Natural killer cell (primary cell): ENCODE measurements around the gene TTC39C. TPM values are rescaled to one million over a fixed set of nuclear protein-coding genes. Genes with fewer than 3 reads are reported as not detected.

Experiments used
- ATAC-seq, 3 donors: fragments of 150-1000 bp in 2 of 3; fragments of 200-7000 bp in 1 of 3; cut with Tn5 transposase; 1 replicate in 1 of 3; 2 replicates in 2 of 3; pipeline ENCODE4 v1.10.0; 2021; ENCODE audit warnings: mild to moderate bottlenecking in 2 of 3, moderate library complexity in 2 of 3
- DNase-seq, 2 donors: peaks; one replicate each; pipeline versions ENCODE4 v3.0.0 to v3.0.0-alpha.2; 2013 to 2021; ENCODE audit warnings: mixed read lengths in 1 of 2
- H3K27ac ChIP-seq: one replicate; pipeline ENCODE4 v1.5.1; 2013; ENCODE audit warnings: mild to moderate bottlenecking, low read length
- H3K27me3 ChIP-seq: one replicate; pipeline ENCODE4 v1.6.1; 2013; ENCODE audit warnings: low read length; ENCODE audit not compliant: control insufficient read depth, insufficient read depth
- H3K36me3 ChIP-seq: one replicate; pipeline ENCODE4 v1.6.1; 2013; ENCODE audit warnings: low read length; ENCODE audit not compliant: control insufficient read depth, insufficient read depth
- H3K4me1 ChIP-seq: one replicate; pipeline ENCODE4 v1.6.1; 2013; ENCODE audit warnings: low read length; ENCODE audit not compliant: control insufficient read depth, insufficient read depth
- H3K4me3 ChIP-seq: one replicate; pipeline ENCODE4 v1.5.1; 2013; ENCODE audit warnings: low read length
- H3K9me3 ChIP-seq: one replicate; pipeline ENCODE4 v1.6.1; 2013; ENCODE audit warnings: low read length; ENCODE audit not compliant: control insufficient read depth, insufficient read depth
- H3K27ac Mint-ChIP-seq, 2 donors: one replicate each; pipeline ENCODE4 v1.8.0; 2022; ENCODE audit warnings: mild to moderate bottlenecking in 2 of 2, mixed read lengths in 2 of 2, moderate library complexity in 1 of 2
- H3K27me3 Mint-ChIP-seq, 2 donors: one replicate each; pipeline ENCODE4 v1.8.0; 2022; ENCODE audit warnings: low read depth in 2 of 2, mixed read lengths in 2 of 2
- H3K36me3 Mint-ChIP-seq: one replicate; pipeline ENCODE4 v1.8.0; 2022; ENCODE audit warnings: mixed read lengths
- H3K4me1 Mint-ChIP-seq, 2 donors: one replicate each; pipeline ENCODE4 v1.8.0; 2022; ENCODE audit warnings: mixed read lengths in 2 of 2
- H3K4me3 Mint-ChIP-seq: one replicate; pipeline ENCODE4 v1.8.0; 2022; ENCODE audit warnings: mild to moderate bottlenecking, moderate library complexity, mixed read lengths
- H3K9me3 Mint-ChIP-seq, 2 donors: one replicate each; pipeline ENCODE4 v1.8.0; 2022; ENCODE audit warnings: mixed read lengths in 2 of 2
- CTCF ChIP-seq: fragments of 200-600 bp; IDR thresholded peaks from one replicate; pipeline ENCODE4 v1.8.0; 2022; ENCODE audit warnings: antibody characterized with exemption
- WGBS: methylation state at CpG from one replicate; pipeline ENCODE4 v1.1.7; 2013; ENCODE audit warnings: missing lambda C conversion rate; ENCODE audit not compliant: insufficient coverage; 5-methylcytosine and 5-hydroxymethylcytosine counted together
- intact Hi-C: fragments of 100-400 bp; cut with micrococcal nuclease; formaldehyde crosslinking; loops from one replicate; pipeline ENCODE4 v1.14.2; 2022
- total RNA-seq, 4 donors: library from RNA; stranded (reverse); fragments of 120-200 nt in 1 of 4; gene quantifications; one replicate each; pipeline versions ENCODE4 v1.2.3 to v1.2.4, GENCODE V29; 2013 to 2022

The TTC39C gene
- total RNA-seq, 3 donors from 2014 or later (not counting 1 experiment from before 2014, with no cell fraction given), result 39.0 to 61.5 (median 44.3) TPM

- Histone ChIP-seq H3K27me3 (no peaks in the 10 kb centered on the region), H3K9me3 (no peaks in the 10 kb centered on the region), H3K36me3 (no peaks in the 10 kb centered on the region), H3K4me1 (peaks cover 6% of the 10 kb centered on the region), H3K4me3 (no peak overlapping the region), H3K27ac (no peak overlapping the region)
- Mint-ChIP-seq H3K27me3 (no peaks in the 10 kb centered on the region), H3K4me1 (peaks cover 55 to 57% of the 10 kb centered on the region in 2 donors), H3K4me3 (no peak overlapping the region), H3K9me3 (no peaks in the 10 kb centered on the region), H3K36me3 (no peaks in the 10 kb centered on the region), H3K27ac (peak overlapping the region in 1 of 2 donors; percentile 7)
- intact Hi-C loops, result no loop called here
- TF ChIP-seq CTCF, result no peak
- no peak for DNase-seq
- ATAC-seq, result no peak
- WGBS, result 76% methylated on average over 6 of the region's 6 CpGs
These were observed 17.4 kb downstream of the TTC39C start for GRCh38 chr18:24031916-24032315.

GRCh38 chr18:24033641-24034412 lies 19.3 kb downstream of the TTC39C start:
- intact Hi-C loops, result no loop called here
- Mint-ChIP-seq H3K27ac (peak overlapping the region in 1 of 2 donors; percentile 1), H3K9me3 (no peaks in the 10 kb centered on the region), H3K4me3 (no peak overlapping the region), H3K27me3 (no peaks in the 10 kb centered on the region), H3K4me1 (peaks cover 55 to 62% of the 10 kb centered on the region in 2 donors), H3K36me3 (no peaks in the 10 kb centered on the region)
- Histone ChIP-seq H3K9me3 (no peaks in the 10 kb centered on the region), H3K27me3 (no peaks in the 10 kb centered on the region), H3K27ac (no peak overlapping the region), H3K36me3 (no peaks in the 10 kb centered on the region), H3K4me1 (peaks cover 3% of the 10 kb centered on the region), H3K4me3 (no peak overlapping the region)
- no peak for TF ChIP-seq CTCF
- ATAC-seq (no peak), DNase-seq (no peak)
- 96% methylated on average over 4 of the region's 5 CpGs for WGBS

GRCh38 chr18:24035316-24035715 lies 20.8 kb downstream of the TTC39C start:
- Mint-ChIP-seq H3K9me3 (no peaks in the 10 kb centered on the region), H3K27me3 (no peaks in the 10 kb centered on the region), H3K36me3 (no peaks in the 10 kb centered on the region), H3K4me1 (peaks cover 60 to 62% of the 10 kb centered on the region in 2 donors), H3K4me3 (no peak overlapping the region), H3K27ac (no peak overlapping the region)
- no peak for DNase-seq
- ATAC-seq, result no peak
- Histone ChIP-seq H3K4me1 (peaks cover 12% of the 10 kb centered on the region), H3K9me3 (no peaks in the 10 kb centered on the region), H3K4me3 (no peak overlapping the region), H3K27ac (no peak overlapping the region), H3K27me3 (no peaks in the 10 kb centered on the region), H3K36me3 (peaks cover 2% of the 10 kb centered on the region)
- intact Hi-C loops, result no loop called here
- TF ChIP-seq CTCF, result no peak
- WGBS, result 100% methylated on average over 3 of the region's 4 CpGs

- WGBS, result 37% methylated on average over 2 of the region's 3 CpGs
- no peaks in the 10 kb centered on the region for H3K36me3 Mint-ChIP-seq
- Histone ChIP-seq H3K9me3 (no peaks in the 10 kb centered on the region), H3K4me3 (no peak overlapping the region), H3K27me3 (no peaks in the 10 kb centered on the region), H3K36me3 (peaks cover 2% of the 10 kb centered on the region), H3K27ac (peak overlapping the region; percentile 25), H3K4me1 (peaks cover 19% of the 10 kb centered on the region)
- H3K27ac Mint-ChIP-seq, result peak overlapping the region; percentile 24 to 72
- H3K9me3 Mint-ChIP-seq, result no peaks in the 10 kb centered on the region
- H3K4me1 Mint-ChIP-seq, result peaks cover 76 to 78% of the 10 kb centered on the region in 2 donors
- no peak overlapping the region for H3K4me3 Mint-ChIP-seq
- DNase-seq (no peak), ATAC-seq (peak in 2 of 3 donors; percentile 21 to 42)
- H3K27me3 Mint-ChIP-seq, result no peaks in the 10 kb centered on the region
- no peak for TF ChIP-seq CTCF
- intact Hi-C loops, result no loop called here
These were observed 25.1 kb downstream of the TTC39C start for GRCh38 chr18:24039671-24040070.
